GOT3 (cell line): ENCODE measurements around the gene PARK7.
"Not testable (repeated sequence)": the region's sequence is repeated elsewhere in the genome, so short reads cannot be mapped to it uniquely, and the experiment has no call there.

Experiments
- DNase-seq: peaks from one replicate; lab custom pipeline; 2025; ENCODE audit warnings: mixed read lengths; lab: John Stamatoyannopoulos, UW

PARK7 gene

DNA sequence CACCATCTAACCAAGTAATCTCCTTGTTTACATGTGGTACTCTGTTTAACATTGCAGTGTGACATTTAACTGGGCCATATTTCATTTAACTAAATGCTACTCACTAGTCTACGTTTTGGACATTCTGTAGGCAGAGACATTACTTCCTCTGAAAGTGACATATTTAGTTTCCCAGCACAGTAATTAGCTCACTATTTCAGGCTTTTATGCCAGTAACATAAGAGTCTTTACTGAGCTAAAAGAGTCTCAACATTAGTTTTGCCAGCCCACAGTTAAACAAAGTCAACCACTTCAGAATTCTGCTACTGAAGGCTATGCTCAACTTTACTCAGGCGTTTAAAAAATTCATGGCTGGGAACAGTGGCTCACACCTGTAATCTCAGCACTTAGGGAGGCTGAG lies 18.3 kb upstream of the PARK7 start:
- DNase-seq: no peak

DNA sequence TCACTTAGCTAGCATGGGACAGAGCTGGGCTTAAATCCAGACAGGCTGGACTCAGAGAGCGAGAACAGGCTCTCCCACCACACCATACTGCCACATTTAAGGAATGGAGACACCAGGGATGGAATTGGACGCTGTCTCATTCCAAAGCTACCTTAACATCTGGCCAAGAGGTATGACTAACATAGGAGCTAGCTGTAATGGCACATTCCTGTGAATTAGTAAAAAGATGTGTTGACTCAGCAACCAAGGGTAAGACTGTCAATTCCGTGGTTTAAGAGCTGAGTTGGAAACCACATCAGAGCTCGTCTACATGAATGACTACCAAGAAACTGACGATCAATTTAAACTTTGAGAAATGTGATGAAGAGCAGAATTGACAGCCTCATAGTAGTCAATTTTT lies 12.6 kb upstream of the PARK7 start:
- DNase-seq: no peak

DNA sequence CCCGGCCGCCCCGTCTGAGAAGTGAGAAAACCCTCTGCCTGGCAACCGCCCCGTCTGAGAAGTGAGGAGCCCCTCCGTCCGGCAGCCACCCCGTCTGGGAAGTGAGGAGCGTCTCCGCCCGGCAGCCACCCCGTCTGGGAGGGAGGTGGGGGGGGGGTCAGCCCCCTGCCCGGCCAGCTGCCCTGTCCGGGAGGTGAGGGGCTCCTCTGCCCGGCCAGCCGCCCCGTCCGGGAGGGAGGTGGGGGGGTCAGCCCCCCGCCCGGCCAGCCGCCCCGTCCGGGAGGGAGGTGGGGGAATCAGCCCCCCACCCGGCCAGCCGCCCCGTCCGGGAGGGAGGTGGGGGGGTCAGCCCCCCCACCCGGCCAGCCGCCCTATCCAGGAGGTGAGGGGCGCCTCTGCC lies 8.7 kb upstream of the PARK7 start:
- DNase-seq: not testable (repeated sequence)

DNA sequence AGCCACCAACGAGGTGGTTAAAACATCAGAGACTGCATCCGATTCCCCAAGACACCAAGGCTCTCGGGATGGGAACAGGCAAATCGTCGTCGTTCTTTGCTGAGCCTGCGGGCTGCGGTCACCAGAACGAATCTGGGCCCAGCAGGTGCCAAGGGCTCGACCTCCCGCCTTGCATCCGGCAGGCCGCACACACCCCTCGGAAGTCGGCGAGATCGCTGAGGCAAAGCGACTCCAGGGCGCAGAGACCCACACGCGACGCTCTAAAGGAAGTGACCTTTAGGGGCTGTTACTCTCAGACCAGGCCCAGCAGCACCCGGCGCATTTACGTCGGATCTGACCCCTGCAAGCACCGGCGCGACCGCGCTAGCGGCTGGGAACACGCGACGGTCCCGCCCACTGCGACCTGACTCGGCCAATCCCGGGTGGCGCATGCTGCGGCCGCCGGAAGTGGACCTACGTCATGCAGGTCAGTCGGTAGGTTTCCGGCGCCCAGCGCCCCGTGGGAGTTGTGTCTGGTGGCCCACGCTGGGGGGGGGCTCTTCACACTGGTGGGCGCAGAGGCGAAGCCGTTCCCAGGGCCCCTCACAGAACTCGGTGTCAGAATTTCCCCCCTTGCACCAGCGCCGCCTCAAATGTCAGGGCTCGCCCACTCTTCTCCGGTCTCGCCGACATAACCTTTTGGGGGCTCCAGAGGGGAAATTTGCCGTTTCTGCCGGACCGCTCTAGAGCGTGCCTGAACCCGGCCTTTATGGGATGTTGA lies 7.5 kb upstream of the PARK7 start:
- peak; percentile 62 for DNase-seq

DNA sequence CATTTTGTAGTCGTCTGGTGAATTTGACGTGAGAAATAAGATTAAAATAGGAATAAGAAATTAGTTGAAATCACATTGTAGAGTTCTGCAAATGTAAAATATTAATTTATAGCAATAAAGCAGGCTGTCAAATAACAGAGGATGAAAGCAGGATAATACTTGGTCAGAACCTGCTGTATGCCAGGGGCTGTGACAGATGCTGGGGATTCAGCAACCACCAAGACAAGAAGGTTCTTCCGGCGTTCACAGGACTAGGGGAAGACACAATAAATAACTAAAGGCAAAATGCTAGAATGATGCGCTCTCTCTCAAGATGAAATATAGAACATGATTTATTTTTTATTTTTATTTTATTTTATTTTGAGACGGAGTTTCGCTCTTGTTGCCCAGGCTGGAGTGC lies 6.8 kb upstream of the PARK7 start:
- no peak for DNase-seq

DNA sequence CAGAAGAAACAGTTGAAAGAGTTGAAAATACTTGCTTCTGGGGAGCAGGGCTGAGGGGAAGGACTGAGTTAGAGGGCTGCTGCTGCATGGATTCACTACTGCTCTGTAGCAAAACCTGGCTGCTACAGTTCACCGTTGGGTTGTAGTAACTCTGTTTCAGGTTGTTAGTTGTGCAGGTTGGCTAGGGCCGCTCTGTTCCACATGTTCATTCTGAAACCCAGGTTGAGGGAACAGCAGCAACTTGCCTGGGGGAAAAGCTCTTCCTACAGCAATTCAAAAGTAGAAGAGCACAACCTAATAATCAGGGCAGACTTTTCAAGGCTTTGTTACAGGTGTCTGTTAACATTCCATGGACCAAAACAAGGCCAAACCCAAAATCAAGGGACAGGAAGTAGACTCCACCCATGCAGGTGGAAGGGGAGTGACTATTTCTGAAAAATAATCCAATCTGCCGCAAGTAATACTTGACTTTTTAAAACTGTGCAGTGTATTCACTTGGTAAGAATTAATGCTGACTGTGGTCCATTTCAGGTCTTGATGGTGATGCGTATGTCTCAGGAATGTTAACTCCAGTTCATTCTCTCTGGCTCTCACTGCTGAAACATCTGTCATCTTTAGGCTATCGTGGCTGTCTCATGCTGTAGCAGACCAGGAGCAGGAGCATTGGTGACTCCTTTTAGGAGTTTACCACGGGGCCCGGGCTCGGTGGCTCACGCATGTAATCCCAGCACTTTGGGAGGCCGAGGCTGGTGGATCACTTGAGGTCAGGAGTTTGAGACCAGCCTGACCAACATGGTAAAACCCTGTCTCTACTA lies 5.1 kb upstream of the PARK7 start:
- DNase-seq: no peak

DNA sequence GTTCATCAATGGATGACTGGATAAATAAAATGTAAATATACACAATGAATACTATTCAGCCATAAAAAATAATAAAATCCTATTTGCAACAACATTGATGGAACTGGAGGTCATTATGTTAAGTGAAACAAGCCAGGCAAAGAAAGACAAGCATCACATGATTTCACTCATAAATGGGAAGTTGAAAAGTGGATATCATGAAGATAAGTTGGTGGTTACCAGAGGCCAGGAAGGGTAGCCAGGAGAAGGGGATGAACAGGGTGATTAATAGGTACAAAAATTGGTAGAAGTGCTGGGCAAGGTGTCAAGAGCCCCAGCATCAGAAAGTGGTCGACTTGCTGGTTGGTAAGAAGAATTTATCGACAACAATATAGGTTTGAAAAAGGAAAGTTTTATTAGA lies 1.3 kb upstream of the PARK7 start:
- DNase-seq: no peak

DNA sequence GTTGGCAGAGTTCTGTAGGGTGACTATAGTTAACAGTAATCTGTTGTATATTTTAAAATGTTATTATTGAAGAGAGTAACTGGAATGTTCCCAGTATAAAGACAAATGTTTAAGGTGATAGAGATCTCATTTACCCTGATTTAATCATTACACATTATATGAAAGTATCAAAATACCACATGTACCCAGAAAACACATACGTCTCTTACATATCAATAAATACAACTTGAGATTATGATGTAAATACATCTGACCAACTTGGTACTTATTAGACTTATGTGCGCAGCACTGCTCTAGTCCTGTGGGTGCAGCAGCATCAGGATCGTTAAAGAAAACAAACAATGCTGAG lies 670 bp upstream of the PARK7 start:
- DNase-seq: no peak

DNA sequence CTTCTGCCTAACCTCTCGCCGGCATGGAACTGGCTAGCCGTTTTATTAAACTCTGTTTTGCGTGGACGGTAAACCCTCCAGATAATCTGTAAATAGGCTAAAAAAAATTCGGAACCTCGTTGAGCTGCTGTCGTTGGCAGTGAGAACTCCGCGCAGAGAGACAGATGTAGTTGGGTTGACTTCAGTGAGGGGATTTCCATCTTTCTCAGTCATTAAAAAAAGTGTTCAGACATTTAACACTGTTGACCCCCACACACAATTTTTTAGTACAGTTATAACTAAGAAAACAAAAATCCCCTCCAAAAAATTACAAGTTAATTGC lies 464 bp downstream of the PARK7 start:
- DNase-seq: no peak

DNA sequence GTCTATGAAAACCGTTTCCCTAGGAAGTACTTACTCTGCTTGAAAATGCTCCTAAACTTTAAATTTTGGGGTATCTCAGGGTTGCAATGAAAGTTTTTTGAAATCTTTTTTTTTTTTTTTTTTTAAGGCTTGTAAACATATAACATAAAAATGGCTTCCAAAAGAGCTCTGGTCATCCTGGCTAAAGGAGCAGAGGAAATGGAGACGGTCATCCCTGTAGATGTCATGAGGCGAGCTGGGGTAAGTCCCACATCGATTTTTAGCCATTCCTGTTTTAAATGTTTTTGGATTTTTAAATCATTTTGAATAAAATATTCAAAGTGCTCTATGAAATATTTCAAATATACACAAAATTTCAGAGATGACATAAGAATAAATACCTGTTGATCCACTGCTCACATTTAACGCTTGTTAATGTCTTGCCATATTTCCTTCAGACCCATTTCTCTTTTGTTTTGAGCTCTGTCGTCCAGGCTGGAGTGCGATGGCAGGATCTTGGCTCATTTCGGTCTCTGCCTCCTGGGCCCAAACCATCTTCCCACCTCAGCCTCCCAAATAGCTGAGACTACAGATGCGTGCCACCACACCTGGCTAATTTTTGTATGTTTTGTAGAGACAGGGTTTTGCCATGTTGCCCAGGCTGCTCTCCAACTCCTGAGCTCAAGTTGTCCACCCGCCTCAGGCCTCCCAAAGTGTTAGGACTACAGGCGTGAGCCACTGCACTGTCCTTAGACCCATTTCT lies 1.3 kb downstream of the PARK7 start:
- no peak for DNase-seq

DNA sequence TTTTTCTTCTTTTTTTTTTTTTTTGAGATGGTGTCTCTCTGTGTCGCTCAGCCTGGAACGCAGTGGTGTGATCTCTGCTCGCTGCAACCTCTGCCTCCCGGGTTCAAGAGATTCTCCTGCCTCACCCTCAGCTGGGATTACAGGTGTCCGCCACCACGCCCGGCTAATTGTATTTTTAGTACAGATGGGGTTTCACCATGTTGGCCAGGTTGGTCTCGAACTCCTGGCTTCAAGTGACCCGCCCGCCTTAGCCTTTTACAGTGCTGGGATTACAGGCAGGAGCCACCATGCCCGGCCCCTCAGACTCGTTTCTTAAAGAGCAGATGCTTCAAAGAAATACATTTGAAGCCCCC lies 1.8 kb downstream of the PARK7 start:
- DNase-seq: not testable (repeated sequence)

DNA sequence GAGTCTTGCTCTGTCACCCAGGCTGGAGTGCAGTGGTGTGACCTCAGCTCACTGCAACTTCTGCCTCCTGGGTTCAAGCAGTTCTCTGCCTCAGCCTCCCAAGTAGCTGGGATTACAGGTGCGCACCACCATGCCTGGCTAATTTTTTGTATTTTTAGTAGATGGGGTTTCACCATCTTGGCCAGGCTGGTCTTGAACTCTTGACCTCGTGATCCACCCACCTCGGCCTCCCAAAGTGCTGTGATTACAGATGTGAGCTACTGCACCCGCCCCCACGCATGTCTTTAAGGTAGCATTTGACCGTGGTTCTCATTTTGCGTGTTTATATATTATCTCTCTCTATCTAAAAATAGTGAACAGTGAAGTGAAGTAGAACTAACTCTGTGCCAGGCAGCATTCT lies 2.3 kb downstream of the PARK7 start:
- not testable (repeated sequence) for DNase-seq

DNA sequence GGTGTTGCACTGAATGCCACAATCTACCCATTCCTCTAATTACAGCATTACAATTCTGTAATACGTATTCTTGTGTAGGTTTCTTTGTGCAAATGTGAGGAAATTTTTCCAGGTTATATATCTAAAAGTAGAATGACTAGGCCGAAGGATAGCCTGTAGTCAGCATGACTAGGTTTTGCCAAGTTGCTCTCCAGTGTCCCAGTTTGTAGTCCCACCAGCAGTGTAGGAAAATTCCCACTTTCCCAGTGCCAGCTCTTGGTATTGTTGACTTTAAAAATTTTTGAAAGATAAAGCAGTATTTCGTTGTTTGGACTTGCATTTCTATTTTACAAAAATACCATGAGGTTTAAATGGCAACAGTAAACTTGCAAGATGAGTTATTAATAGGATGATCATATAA lies 3.0 kb downstream of the PARK7 start:
- DNase-seq: no peak

DNA sequence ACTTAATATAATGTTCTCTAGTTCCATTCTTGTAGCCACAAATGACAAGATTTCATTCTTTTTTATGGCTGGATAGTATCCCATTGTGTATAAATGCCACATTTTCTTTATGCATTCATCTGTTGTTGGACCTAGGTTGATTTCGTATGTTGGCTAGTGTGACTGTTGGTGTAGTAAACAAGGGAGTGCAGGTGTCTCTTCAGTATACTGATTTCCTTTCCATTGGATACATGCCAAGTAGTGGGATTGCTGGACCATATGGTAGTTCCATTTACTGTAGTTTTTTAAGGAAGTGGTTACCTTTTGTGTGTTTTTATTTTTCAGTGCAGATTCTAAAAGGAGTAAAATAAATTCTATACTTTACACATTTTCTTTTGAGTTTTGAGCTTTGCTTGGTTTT lies 5.7 kb downstream of the PARK7 start:
- DNase-seq: no peak

DNA sequence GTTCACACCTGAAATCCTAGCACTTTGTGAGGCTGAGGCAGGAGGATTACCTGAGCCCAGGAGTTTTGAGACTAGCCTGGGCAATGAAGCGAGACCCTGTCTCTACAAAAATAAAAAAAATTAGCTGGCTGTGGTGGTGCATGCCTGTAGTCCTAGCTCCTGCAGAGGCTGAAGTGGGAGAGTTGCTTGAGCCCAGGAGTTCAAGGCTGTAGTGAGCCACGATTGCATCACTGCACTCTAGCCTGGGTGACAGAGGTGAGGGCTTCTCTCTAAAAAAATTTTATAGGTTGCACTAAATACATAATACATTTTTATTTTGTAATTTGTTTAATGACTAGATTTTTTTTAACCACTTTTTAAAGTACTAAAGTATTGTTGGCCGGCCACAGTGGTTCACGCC lies 6.1 kb downstream of the PARK7 start:
- DNase-seq: no peak

DNA sequence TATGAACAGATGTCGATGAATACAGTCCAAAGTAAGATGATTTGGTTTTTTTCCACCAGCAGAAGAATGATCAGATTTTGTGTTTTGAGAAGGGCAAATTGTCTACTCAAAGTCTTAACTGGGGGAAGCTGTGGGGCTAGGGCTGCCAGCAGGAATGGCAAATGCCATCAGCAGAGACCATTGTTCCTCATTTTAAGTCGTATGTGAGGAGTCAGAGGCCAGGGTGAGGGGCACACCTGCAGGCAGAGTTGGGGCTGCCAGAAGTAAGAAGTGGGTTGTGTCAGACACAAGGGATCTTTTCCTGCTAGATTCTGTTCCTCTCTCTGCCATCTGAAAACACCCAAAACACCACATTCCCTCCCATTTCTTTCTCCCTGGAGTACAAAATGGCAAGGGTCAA lies 8.7 kb downstream of the PARK7 start:
- no peak for DNase-seq

DNA sequence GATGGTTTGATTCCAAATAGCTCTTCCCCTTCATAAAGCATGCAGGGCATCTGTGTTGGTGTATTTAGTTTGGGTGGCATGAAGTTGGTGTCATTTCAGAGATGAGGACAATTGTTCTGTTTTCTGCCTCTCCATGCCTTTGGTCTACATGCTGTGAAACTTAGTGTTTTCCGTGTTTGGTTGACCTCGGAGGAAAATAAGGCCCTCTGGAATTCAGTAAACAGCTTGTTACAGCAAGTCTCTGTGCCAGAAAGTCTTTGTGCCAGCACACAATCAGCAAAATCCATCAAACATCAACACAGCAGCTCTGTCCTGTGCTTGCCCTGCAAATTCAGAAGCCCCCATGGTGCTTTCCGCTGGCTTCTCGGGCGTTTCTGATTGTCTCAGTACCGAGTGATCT lies 9.5 kb downstream of the PARK7 start:
- DNase-seq: no peak

DNA sequence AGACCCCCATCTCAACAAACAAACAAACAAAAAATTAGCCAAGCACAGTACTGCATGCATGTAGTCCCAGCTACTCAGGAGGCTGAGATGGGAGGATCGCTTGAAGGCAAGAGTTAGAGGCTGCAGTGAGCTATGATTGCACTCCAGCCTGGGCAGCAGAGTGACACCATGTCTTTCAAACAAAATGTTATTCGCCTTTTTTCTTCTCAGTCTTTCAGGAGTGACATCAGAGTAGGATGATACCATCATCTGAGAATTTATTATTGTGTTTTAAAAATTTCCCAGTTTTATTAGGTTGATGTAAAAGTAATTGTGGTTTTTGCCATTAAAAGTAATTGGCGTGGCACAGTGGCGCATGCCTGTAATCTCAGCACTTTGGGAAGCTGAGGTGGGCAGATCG lies 10.8 kb downstream of the PARK7 start:
- no peak for DNase-seq

DNA sequence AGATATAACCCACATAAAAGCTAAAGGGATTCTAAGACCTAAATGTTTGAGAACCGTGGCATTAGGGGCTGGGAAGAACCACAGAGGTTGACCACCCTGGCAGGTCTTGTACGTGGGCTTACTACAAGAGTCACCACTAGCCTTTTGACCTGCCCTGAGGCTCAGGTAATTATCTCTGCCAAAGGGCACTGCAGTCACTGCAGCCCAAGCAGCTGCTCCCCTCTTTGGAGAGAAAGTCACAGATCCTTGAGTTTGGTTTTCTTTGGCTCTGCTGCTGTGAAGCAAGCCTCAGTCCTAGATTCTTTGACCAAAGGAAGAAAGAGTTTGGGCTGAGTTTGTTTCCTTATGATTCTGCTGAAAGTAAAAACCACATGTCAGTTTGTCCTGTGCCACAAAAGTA lies 11.6 kb downstream of the PARK7 start:
- DNase-seq: no peak

DNA sequence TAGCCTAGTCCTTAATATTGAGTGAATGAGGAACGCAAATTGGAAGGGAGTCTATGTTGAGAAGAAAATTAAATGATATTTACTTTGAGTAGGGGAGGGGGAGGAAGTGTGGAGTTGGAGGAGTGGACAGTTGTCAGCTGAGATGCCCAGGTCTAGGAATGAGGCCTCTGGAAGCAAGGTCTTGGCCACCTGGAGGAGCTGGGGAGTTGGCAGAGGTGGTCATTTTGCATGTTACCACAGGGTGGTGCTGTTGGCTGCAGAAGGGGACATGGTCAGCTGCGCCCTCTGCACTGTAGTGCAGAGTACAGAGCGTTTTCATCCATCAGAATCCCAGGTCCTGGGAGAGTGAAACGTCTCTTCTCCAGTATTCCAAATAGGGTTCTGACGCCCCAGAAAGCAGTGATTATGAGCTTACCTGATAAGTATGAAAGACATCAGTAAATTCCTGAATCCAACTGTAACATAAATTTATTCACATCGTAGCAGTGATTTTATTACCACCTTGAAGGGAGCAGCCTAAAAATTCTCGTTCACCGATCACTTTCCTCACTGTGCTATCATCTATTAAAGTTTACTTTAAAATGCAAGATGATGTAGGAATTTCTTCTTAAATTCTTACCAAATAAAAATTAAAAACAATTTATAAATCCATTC lies 13.8 kb downstream of the PARK7 start:
- DNase-seq: no peak

DNA sequence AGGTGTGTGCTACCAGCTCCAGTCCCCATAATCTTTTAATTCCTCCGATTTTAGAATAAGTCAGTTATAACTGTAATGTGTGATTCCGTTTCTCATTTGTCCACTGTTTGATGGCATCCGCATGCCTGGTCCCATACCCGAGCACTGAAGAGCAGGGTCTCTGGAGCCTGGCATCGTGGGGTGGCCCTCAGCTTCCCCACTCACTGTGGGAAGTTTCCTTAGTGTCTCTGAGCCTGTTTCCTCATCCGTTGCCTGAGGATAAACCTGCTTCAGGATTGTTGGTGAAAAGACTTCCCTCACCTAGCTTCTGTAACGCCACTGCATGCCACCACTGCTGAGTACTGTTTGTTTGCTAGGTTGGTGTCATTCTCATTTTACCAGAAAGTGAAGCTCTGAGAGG lies 19.5 kb downstream of the PARK7 start:
- DNase-seq: no peak

DNA sequence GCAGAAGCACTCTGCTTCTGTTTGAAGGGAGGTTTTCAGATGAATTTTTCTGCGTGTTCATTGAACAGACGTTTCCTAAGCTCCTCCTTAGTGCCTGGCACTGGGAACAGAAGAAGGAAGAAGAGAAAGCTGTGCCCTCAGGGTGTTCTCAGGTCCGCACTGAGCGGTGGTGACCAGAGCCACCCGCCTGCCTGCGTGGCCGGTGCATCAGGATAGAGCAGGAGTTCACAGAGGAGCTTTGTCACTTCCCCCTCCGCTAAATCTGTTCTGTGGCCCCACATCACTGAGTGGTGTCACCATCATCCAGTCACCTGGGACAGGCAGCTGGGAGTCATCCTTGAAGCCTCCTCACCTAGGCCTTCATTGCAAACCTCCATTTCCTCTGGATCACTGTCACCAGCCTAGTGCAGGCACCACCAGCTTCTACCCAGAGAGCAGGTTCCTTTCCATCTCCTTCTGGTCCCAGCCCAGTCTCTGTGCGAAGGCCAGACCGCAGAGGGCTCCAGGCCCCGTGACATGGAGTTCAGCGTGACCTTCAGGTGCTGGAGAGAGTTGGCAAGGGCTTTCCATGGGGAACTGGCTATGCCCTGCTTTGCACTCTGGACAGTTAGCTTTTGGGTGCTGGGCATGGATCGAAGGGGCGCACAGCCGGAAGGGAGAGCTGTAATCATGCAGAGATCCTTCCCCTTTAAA lies 21.7 kb downstream of the PARK7 start:
- no peak for DNase-seq
